ENCODE measurements around the gene ARCN1.

Gene ARCN1

DNA sequence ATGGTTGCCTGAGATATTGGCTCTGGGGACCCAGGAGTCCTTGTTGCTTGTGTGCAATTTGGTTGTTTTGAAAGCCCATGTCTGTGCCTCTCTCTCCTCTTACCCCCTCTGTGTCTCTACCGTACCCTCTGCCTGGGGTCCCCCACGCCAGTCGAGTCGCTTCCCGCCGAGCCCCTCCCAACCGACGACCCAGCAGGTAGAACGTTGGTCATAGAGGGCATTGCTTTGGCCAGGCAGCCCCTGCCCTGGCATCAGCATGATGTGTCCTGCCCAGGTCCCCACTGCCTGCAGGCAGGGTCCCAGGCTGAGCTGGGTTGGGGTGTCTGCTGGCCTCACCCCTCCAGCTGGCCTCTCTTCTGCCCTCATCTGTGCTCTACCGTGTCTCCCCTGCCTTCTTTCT lies 72.3 kb downstream of the ARCN1 start:
- Histone ChIP-seq H2BK15ac (ENCODE audit: low read length) (no peak overlapping the region), H3K4me2 (ENCODE audit: insufficient read depth, low read length, poor library complexity, severe bottlenecking) (no peak overlapping the region), H3K4me3 (ENCODE audit: low read length in 2 of 2) (no peak overlapping the region), H4K8ac (ENCODE audit: low read depth, low read length) (no peak overlapping the region), H2AFZ (ENCODE audit: low read length) (no peak overlapping the region), H2BK120ac (ENCODE audit: low read depth, low read length) (no peak overlapping the region), H3K27me3 (ENCODE audit: control insufficient read depth in 3 of 3, insufficient read depth in 3 of 3, low read depth in 1 of 3, low read length in 3 of 3) (no peaks in the 10 kb centered on the region), H3K9me3 (replicated peaks in 1 of 2; ENCODE audit: control insufficient read depth in 2 of 2, insufficient read depth in 1 of 2, low read depth in 1 of 2, low read length in 2 of 2) (no peaks in the 10 kb centered on the region), H4K91ac (ENCODE audit: low read depth, low read length, poor library complexity) (no peak overlapping the region), H3K4ac (ENCODE audit: low read length) (no peak overlapping the region), H3K23ac (ENCODE audit: low read depth, low read length, poor library complexity) (no peak overlapping the region), H3K18ac (ENCODE audit: low read length) (no peak overlapping the region), H2BK12ac (ENCODE audit: low read length) (no peak overlapping the region), H3K9ac (ENCODE audit: low read depth, low read length, poor library complexity) (no peak overlapping the region), H3K4me1 (ENCODE audit: control insufficient read depth in 2 of 2, insufficient read depth in 1 of 2, low read depth in 1 of 2, low read length in 2 of 2) (no peaks in the 10 kb centered on the region), H3K36me3 (replicated peaks in 1 of 2; ENCODE audit: control insufficient read depth in 2 of 2, insufficient read depth in 2 of 2, low read length in 2 of 2) (peaks cover 62 to 98% of the 10 kb centered on the region in 2 donors), H3K79me1 (ENCODE audit: low read depth, low read length) (peaks cover 2% of the 10 kb centered on the region), H3K27ac (replicated peaks; ENCODE audit: low read length) (no peak overlapping the region), H2AK5ac (ENCODE audit: low read depth, low read length) (no peak overlapping the region), H3K14ac (ENCODE audit: low read length) (no peak overlapping the region), H2BK5ac (ENCODE audit: low read length) (no peak overlapping the region)
- DNase-seq (ENCODE audit: low spot score) = no peak
- no CpG with 5 or more reads among the region's 10 CpGs for WGBS, 2 donors (ENCODE audit: extremely low coverage in 2 of 2, insufficient read length in 2 of 2, insufficient replicate concordance in 1 of 2)

DNA sequence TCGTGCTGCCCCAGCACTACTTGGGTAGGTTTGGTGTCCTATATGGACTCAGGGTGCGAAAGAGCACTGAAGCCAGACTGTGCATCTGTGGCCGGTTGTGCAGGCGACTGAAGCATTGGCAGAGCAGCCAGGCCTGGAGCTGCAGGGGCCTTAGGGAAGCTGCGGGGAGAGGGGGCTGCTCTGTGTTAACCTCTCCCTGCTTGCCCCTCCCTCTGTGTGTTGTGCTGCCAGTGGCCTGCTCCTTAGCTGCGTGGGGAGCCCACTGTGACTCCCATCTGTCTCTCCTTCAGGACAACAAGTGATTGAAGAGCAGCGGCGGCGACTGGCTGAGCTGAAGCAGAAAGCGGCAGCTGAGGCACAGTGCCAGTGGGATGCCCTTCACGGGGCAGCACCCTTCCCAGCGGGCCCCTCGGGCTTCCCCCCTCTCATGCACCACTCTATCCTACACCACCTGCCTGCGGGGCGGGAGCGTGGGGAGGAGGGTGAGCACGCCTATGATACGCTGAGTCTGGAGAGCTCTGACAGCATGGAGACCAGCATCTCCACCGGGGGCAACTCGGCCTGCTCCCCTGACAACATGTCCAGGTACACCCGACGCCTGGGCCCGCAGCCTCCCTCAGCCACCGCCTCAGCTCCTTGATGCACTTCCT lies 73.0 kb downstream of the ARCN1 start:
- Histone ChIP-seq H2BK12ac (ENCODE audit: low read length) (no peak overlapping the region), H3K14ac (ENCODE audit: low read length) (no peak overlapping the region), H2BK120ac (ENCODE audit: low read depth, low read length) (no peak overlapping the region), H3K9me3 (replicated peaks in 1 of 2; ENCODE audit: control insufficient read depth in 2 of 2, insufficient read depth in 1 of 2, low read depth in 1 of 2, low read length in 2 of 2) (no peaks in the 10 kb centered on the region), H3K36me3 (replicated peaks in 1 of 2; ENCODE audit: control insufficient read depth in 2 of 2, insufficient read depth in 2 of 2, low read length in 2 of 2) (peaks cover 64 to 98% of the 10 kb centered on the region in 2 donors), H2BK5ac (ENCODE audit: low read length) (no peak overlapping the region), H3K9ac (ENCODE audit: low read depth, low read length, poor library complexity) (no peak overlapping the region), H3K27me3 (ENCODE audit: control insufficient read depth in 3 of 3, insufficient read depth in 3 of 3, low read depth in 1 of 3, low read length in 3 of 3) (no peaks in the 10 kb centered on the region), H3K18ac (ENCODE audit: low read length) (no peak overlapping the region), H2BK15ac (ENCODE audit: low read length) (no peak overlapping the region), H4K8ac (ENCODE audit: low read depth, low read length) (no peak overlapping the region), H3K4me2 (ENCODE audit: insufficient read depth, low read length, poor library complexity, severe bottlenecking) (no peak overlapping the region), H3K4me3 (ENCODE audit: low read length in 2 of 2) (no peak overlapping the region), H3K4ac (ENCODE audit: low read length) (no peak overlapping the region), H4K91ac (ENCODE audit: low read depth, low read length, poor library complexity) (no peak overlapping the region), H3K79me1 (ENCODE audit: low read depth, low read length) (peaks cover 2% of the 10 kb centered on the region), H2AFZ (ENCODE audit: low read length) (no peak overlapping the region), H2AK5ac (ENCODE audit: low read depth, low read length) (no peak overlapping the region), H3K23ac (ENCODE audit: low read depth, low read length, poor library complexity) (no peak overlapping the region), H3K27ac (replicated peaks; ENCODE audit: low read length) (no peak overlapping the region), H3K4me1 (ENCODE audit: control insufficient read depth in 2 of 2, insufficient read depth in 1 of 2, low read depth in 1 of 2, low read length in 2 of 2) (no peaks in the 10 kb centered on the region)
- no peak for DNase-seq (ENCODE audit: low spot score)
- no CpG with 5 or more reads among the region's 24 CpGs for WGBS, 2 donors (ENCODE audit: extremely low coverage in 2 of 2, insufficient read length in 2 of 2, insufficient replicate concordance in 1 of 2)

DNA sequence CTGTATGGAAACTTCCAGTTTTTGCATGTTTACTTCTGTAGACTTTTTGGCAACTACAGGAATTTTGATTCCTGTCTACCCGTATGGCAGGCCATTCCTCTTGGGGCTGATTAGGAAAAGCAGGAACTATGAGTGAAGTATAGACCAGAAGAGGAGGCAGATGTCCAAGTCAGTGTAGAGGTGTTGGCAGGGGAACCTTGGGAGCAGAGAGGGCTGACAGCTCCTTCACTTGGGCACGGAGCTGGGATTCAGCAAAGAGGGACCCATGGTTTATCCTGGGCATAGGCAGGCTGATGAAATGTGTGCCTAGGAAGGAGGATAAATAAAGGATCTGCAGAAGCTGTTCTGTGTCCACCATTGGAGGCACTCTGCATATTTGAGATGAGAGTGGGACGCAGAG lies 74.2 kb downstream of the ARCN1 start:
- no CpG with 5 or more reads among the region's 3 CpGs for WGBS, 2 donors (ENCODE audit: extremely low coverage in 2 of 2, insufficient read length in 2 of 2, insufficient replicate concordance in 1 of 2)
- H3K23ac ChIP-seq (ENCODE audit: low read depth, low read length, poor library complexity) = no peak overlapping the region
- peaks cover 2% of the 10 kb centered on the region for H3K79me1 ChIP-seq (ENCODE audit: low read depth, low read length)
- H2BK12ac ChIP-seq (ENCODE audit: low read length) = no peak overlapping the region
- no peak overlapping the region for H2BK15ac ChIP-seq (ENCODE audit: low read length)
- H2AFZ ChIP-seq (ENCODE audit: low read length) = no peak overlapping the region
- H2AK5ac ChIP-seq (ENCODE audit: low read depth, low read length) = no peak overlapping the region
- H4K8ac ChIP-seq (ENCODE audit: low read depth, low read length) = no peak overlapping the region
- H3K9ac ChIP-seq (ENCODE audit: low read depth, low read length, poor library complexity) = no peak overlapping the region
- H3K9me3 ChIP-seq (replicated peaks in 1 of 2; ENCODE audit: control insufficient read depth in 2 of 2, insufficient read depth in 1 of 2, low read depth in 1 of 2, low read length in 2 of 2) = no peaks in the 10 kb centered on the region
- no peak overlapping the region for H3K4ac ChIP-seq (ENCODE audit: low read length)
- H3K4me2 ChIP-seq (ENCODE audit: insufficient read depth, low read length, poor library complexity, severe bottlenecking) = no peak overlapping the region
- H2BK120ac ChIP-seq (ENCODE audit: low read depth, low read length) = no peak overlapping the region
- H2BK5ac ChIP-seq (ENCODE audit: low read length) = no peak overlapping the region
- H3K36me3 ChIP-seq (replicated peaks in 1 of 2; ENCODE audit: control insufficient read depth in 2 of 2, insufficient read depth in 2 of 2, low read length in 2 of 2) = peaks cover 65 to 98% of the 10 kb centered on the region in 2 donors
- no peak overlapping the region for H3K4me3 ChIP-seq (ENCODE audit: low read length in 2 of 2)
- DNase-seq (ENCODE audit: low spot score) = no peak
- no peak overlapping the region for H3K14ac ChIP-seq (ENCODE audit: low read length)
- no peak overlapping the region for H3K18ac ChIP-seq (ENCODE audit: low read length)
- no peak overlapping the region for H3K27ac ChIP-seq (replicated peaks; ENCODE audit: low read length)
- no peaks in the 10 kb centered on the region for H3K4me1 ChIP-seq (ENCODE audit: control insufficient read depth in 2 of 2, insufficient read depth in 1 of 2, low read depth in 1 of 2, low read length in 2 of 2)
- no peaks in the 10 kb centered on the region for H3K27me3 ChIP-seq (ENCODE audit: control insufficient read depth in 3 of 3, insufficient read depth in 3 of 3, low read depth in 1 of 3, low read length in 3 of 3)
- H4K91ac ChIP-seq (ENCODE audit: low read depth, low read length, poor library complexity) = no peak overlapping the region

DNA sequence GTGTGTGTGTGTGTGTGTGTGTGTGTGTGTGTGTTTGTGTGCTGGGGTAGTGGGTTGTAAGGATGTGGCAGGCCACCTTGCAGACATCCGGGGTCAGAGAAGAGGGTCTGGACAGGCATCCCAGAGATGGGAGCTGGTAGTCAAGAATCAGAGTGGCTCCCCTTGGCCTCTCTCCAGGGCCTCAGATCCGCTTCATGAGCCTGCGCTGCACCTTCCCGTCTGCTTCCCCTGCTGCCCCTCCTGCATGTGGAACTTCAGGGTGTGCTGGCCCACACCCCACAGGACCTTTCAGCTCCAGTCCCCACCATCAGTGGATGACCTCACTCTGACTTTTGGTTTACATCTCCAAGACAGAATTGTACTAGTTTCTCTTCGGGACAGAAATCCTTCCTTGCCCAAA lies 76.1 kb downstream of the ARCN1 start:
- H3K27me3 ChIP-seq (ENCODE audit: control insufficient read depth in 3 of 3, insufficient read depth in 3 of 3, low read depth in 1 of 3, low read length in 3 of 3) = no peaks in the 10 kb centered on the region

More for the DNA sequence above, 76.1 kb downstream of the ARCN1 start:
- Histone ChIP-seq H2BK15ac (ENCODE audit: low read length) (no peak overlapping the region), H3K79me1 (ENCODE audit: low read depth, low read length) (peaks cover 2% of the 10 kb centered on the region), H2BK12ac (ENCODE audit: low read length) (no peak overlapping the region), H3K18ac (ENCODE audit: low read length) (no peak overlapping the region), H3K9ac (ENCODE audit: low read depth, low read length, poor library complexity) (no peak overlapping the region), H3K4me1 (ENCODE audit: control insufficient read depth in 2 of 2, insufficient read depth in 1 of 2, low read depth in 1 of 2, low read length in 2 of 2) (no peaks in the 10 kb centered on the region), H3K23ac (ENCODE audit: low read depth, low read length, poor library complexity) (no peak overlapping the region), H4K91ac (ENCODE audit: low read depth, low read length, poor library complexity) (no peak overlapping the region), H2AFZ (ENCODE audit: low read length) (no peak overlapping the region), H3K9me3 (replicated peaks in 1 of 2; ENCODE audit: control insufficient read depth in 2 of 2, insufficient read depth in 1 of 2, low read depth in 1 of 2, low read length in 2 of 2) (no peaks in the 10 kb centered on the region), H3K4me2 (ENCODE audit: insufficient read depth, low read length, poor library complexity, severe bottlenecking) (no peak overlapping the region), H4K8ac (ENCODE audit: low read depth, low read length) (no peak overlapping the region), H2BK5ac (ENCODE audit: low read length) (no peak overlapping the region), H2AK5ac (ENCODE audit: low read depth, low read length) (no peak overlapping the region), H3K14ac (ENCODE audit: low read length) (no peak overlapping the region), H2BK120ac (ENCODE audit: low read depth, low read length) (no peak overlapping the region), H3K36me3 (replicated peaks in 1 of 2; ENCODE audit: control insufficient read depth in 2 of 2, insufficient read depth in 2 of 2, low read length in 2 of 2) (peaks cover 69 to 98% of the 10 kb centered on the region in 2 donors), H3K4me3 (ENCODE audit: low read length in 2 of 2) (no peak overlapping the region), H3K4ac (ENCODE audit: low read length) (no peak overlapping the region), H3K27ac (replicated peaks; ENCODE audit: low read length) (no peak overlapping the region)
- WGBS, 2 donors (ENCODE audit: extremely low coverage in 2 of 2, insufficient read length in 2 of 2, insufficient replicate concordance in 1 of 2) = no CpG with 5 or more reads among the region's 5 CpGs
- no peak for DNase-seq (ENCODE audit: low spot score)

All from neuronal stem cell (in vitro differentiated cells).